Esophagus muscularis mucosa (tissue), 4 donors: Measurements from ENCODE around the gene OR5T2. TPM values are rescaled to one million over a fixed set of nuclear protein-coding genes. Genes with fewer than 3 reads are reported as not detected.

ENCODE experiments used
- DNase-seq: peaks from one replicate; pipeline ENCODE4 v3.0.0-alpha.2; 2017; ENCODE audit errors: extremely low spot score
- H3K27ac ChIP-seq, 4 donors: fragments of 200-600 bp; sonication (generic); replicated peaks in 1 of 4; 1 replicate in 3 of 4; 2 replicates in 1 of 4; pipeline ENCODE4 v1.5.1; 2016 to 2019; ENCODE audit warnings: mild to moderate bottlenecking in 1 of 4
- H3K27me3 ChIP-seq, 4 donors: fragments of 200-600 bp; sonication (generic); one replicate each; pipeline versions ENCODE4 v1.5.1 to v1.6.0; 2016 to 2019
- H3K36me3 ChIP-seq, 4 donors: fragments of 200-600 bp; sonication (generic); one replicate each; pipeline ENCODE4 v1.5.1; 2016 to 2019
- H3K4me1 ChIP-seq, 4 donors: fragments of 200-600 bp; sonication (generic); one replicate each; pipeline ENCODE4 v1.5.1; 2016 to 2019
- H3K4me3 ChIP-seq, 4 donors: fragments of 200-600 bp; sonication (generic); 1 replicate in 2 of 4; 2 replicates in 2 of 4; pipeline ENCODE4 v1.5.1; 2016 to 2019; ENCODE audit warnings: mild to moderate bottlenecking in 4 of 4, moderate library complexity in 1 of 4
- H3K9me3 ChIP-seq, 4 donors: fragments of 200-600 bp; sonication (generic); 1 replicate in 3 of 4; 2 replicates in 1 of 4; pipeline ENCODE4 v1.5.1; 2016 to 2019
- EP300 ChIP-seq: sonication (generic); formaldehyde crosslinking; IDR thresholded peaks from one replicate; pipeline ENCODE4 v1.6.1; 2017; ENCODE audit warnings: antibody characterized with exemption
- POLR2A ChIP-seq: fragments of 450-650 bp; IDR thresholded peaks from one replicate; pipeline ENCODE4 v1.6.1; 2017; ENCODE audit warnings: antibody characterized with exemption, moderate library complexity, mild to moderate bottlenecking, low read depth
- POLR2AphosphoS5 ChIP-seq, 2 donors: sonication (generic); formaldehyde crosslinking; IDR thresholded peaks; one replicate each; pipeline ENCODE4 v1.6.1; 2017; ENCODE audit warnings: antibody characterized with exemption in 2 of 2
- WGBS: methylation state at CpG from one replicate; pipeline ENCODE4 v1.1.5; 2018; 5-methylcytosine and 5-hydroxymethylcytosine counted together
- intact Hi-C: fragments of 100-400 bp; cut with DNase I; formaldehyde crosslinking; loops from one replicate; pipeline ENCODE4 v1.15.1; 2023
- total RNA-seq, 4 donors: library from RNA; depleted of rRNA; stranded (reverse); fragments of >200 nt; gene quantifications; one replicate each; pipeline versions ENCODE4 v1.1.0 to v1.2.1, GENCODE V29; 2016
- TF ChIP-seq, protein P1 (sequence below), 3 experiments: fragments of 200-600 bp in 2 of 3; fragments of 450-650 bp in 1 of 3; sonication (generic) in 2 of 3; IDR thresholded peaks; one replicate each; pipeline ENCODE4 v1.5.1; 2017 to 2019; ENCODE audit warnings: antibody characterized with exemption in 3 of 3, mild to moderate bottlenecking in 2 of 3, moderate library complexity in 1 of 3

The OR5T2 gene
- total RNA-seq, 4 donors from 2014 or later: not detected

DNA sequence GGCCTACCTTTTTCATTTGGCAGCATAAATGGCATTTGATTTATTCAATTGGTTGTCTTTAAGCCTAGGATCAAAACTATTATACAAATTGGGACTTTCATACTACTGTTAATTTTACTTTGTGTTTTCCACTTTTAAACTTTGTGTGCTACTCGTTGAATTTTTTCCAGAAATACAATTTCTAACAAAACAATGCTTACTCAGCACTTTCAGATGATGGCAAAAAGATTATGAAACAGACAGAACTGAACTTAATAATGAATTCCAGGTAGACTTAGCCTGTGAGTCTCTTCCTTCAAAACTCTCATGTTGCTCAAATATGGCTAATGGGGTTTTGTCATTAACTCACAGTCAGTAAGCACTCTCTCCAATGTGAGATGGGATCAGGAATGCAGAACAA is 26.3 kb downstream of the OR5T2 start:
- Histone ChIP-seq H3K4me3 (no peak overlapping the region), H3K27me3 (no peaks in the 10 kb centered on the region), H3K27ac (no peak overlapping the region), H3K4me1 (no peaks in the 10 kb centered on the region), H3K9me3 (no peaks in the 10 kb centered on the region), H3K36me3 (no peaks in the 10 kb centered on the region)
- WGBS: 43% methylated on average over 1 of the region's 1 CpG
- TF ChIP-seq EP300 (no peak), POLR2AphosphoS5 (IDR thresholded peaks at IDR 0.05) (no peak), POLR2A (no peak)
- TF ChIP-seq, protein P1, sequence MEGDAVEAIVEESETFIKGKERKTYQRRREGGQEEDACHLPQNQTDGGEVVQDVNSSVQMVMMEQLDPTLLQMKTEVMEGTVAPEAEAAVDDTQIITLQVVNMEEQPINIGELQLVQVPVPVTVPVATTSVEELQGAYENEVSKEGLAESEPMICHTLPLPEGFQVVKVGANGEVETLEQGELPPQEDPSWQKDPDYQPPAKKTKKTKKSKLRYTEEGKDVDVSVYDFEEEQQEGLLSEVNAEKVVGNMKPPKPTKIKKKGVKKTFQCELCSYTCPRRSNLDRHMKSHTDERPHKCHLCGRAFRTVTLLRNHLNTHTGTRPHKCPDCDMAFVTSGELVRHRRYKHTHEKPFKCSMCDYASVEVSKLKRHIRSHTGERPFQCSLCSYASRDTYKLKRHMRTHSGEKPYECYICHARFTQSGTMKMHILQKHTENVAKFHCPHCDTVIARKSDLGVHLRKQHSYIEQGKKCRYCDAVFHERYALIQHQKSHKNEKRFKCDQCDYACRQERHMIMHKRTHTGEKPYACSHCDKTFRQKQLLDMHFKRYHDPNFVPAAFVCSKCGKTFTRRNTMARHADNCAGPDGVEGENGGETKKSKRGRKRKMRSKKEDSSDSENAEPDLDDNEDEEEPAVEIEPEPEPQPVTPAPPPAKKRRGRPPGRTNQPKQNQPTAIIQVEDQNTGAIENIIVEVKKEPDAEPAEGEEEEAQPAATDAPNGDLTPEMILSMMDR (IDR thresholded peaks at IDR 0.05): no peak
- DNase-seq: no peak
- intact Hi-C loops: no loop called here

DNA sequence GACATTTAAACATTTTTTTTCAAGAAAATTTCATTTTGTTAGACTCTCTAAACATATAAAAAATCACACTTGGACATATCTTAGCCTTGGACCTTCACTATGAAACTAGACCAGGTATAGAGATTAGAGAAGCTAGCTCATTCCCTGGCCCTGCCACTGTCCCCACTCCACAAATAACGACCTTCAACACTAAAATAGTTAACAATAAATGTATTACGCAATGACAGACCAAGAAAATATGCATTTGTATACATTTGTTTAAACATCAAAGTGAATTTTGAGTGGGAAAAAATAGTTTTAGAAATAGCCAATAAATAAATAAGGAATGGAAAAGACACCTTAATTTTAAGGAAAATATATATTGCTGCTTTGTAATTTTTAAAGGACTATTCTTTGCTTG is 36.7 kb downstream of the OR5T2 start:
- intact Hi-C loops: no loop called here
- H3K36me3 ChIP-seq: no peaks in the 10 kb centered on the region
- H3K27ac ChIP-seq: no peak overlapping the region
- H3K27me3 ChIP-seq: no peaks in the 10 kb centered on the region
- H3K4me1 ChIP-seq: no peaks in the 10 kb centered on the region
- TF ChIP-seq, protein P1 (IDR thresholded peaks at IDR 0.05): no peak
- TF ChIP-seq EP300 (no peak), POLR2A (no peak), POLR2AphosphoS5 (IDR thresholded peaks at IDR 0.05) (no peak)
- DNase-seq: no peak
- no peaks in the 10 kb centered on the region for H3K9me3 ChIP-seq
- 64% methylated on average over 2 of the region's 2 CpGs for WGBS
- H3K4me3 ChIP-seq: no peak overlapping the region

DNA sequence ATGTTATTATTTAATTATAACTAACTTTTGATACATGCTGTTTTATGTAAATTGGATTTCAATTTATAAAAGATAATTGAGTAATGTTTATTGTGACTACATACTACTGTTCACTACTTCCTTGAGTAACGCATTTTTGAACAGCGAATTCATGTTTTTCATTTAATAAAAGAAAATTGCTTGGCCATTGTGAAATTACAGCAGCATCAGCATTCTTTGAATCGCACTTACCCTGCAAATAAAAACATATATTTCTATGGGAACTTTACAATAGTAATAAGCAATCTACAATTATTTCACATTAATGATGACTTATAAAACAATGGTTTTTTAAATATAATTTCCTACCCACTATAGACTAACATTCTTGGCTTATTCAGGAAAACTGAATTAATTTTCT is 37.4 kb downstream of the OR5T2 start:
- 87% methylated on average over 3 of the region's 3 CpGs for WGBS
- no peaks in the 10 kb centered on the region for H3K36me3 ChIP-seq
- H3K27ac ChIP-seq: no peak overlapping the region
- no peaks in the 10 kb centered on the region for H3K4me1 ChIP-seq
- peaks cover 0 to 1% (median 0%) of the 10 kb centered on the region in 4 donors for H3K9me3 ChIP-seq
- DNase-seq: no peak
- no peak overlapping the region for H3K4me3 ChIP-seq
- H3K27me3 ChIP-seq: no peaks in the 10 kb centered on the region
- no peak for TF ChIP-seq POLR2AphosphoS5 (IDR thresholded peaks at IDR 0.05)
- TF ChIP-seq POLR2A: no peak
- TF ChIP-seq, protein P1 (IDR thresholded peaks at IDR 0.05): no peak
- TF ChIP-seq EP300: no peak
- intact Hi-C loops: no loop called here

DNA sequence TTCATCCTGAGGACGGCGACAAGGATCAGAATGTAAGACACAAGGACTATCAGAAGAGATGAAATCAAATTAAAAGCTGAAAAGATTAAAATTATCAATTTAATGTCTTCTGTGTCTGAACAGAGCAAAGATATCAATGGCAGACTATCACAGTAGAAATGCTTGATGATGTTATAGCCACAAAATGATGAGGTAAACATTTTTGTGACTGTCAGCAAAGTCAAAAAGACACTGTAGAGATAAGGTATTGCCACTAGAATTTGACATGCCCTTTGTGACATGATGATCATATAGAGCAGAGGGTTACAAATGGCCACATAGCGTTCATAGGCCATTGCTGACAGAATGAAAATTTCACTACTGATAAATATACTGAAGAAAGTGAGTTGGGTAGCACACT is 45.5 kb downstream of the OR5T2 start:
- H3K9me3 ChIP-seq: peaks cover 0 to 12% (median 0%) of the 10 kb centered on the region in 4 donors
- no peaks in the 10 kb centered on the region for H3K27me3 ChIP-seq
- no peak for TF ChIP-seq POLR2A
- H3K4me1 ChIP-seq: no peaks in the 10 kb centered on the region
- DNase-seq: no peak
- 82% methylated on average over 3 of the region's 3 CpGs for WGBS
- H3K36me3 ChIP-seq: no peaks in the 10 kb centered on the region
- intact Hi-C loops: no loop called here
- H3K4me3 ChIP-seq: no peak overlapping the region
- no peak overlapping the region for H3K27ac ChIP-seq

DNA sequence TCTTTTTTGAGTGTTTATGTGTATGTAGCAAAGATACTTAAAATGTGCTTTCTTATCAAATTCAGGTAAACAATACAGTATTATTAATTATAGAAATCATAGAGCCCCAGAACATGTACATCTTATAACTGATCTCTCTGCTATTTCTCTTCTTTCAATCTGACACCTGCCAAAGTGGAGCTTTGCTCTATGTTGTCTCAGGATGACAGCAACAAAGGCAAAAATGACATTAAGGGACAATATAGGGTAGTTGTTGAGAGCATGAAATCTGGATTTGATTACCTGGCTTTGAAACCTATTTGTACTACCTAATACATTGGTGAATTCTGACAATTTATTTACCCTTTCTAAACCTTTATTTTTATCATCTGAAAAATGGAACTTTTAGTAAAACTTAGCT is 50.6 kb downstream of the OR5T2 start:
- no peak for DNase-seq
- no peak overlapping the region for H3K4me3 ChIP-seq
- intact Hi-C loops: no loop called here
- no peak for TF ChIP-seq EP300
- TF ChIP-seq POLR2A: no peak
- TF ChIP-seq, protein P1 (IDR thresholded peaks at IDR 0.05): no peak
- H3K9me3 ChIP-seq: peaks cover 0 to 13% (median 7%) of the 10 kb centered on the region in 4 donors
- no peaks in the 10 kb centered on the region for H3K4me1 ChIP-seq
- no peak overlapping the region for H3K27ac ChIP-seq
- H3K36me3 ChIP-seq: no peaks in the 10 kb centered on the region
- H3K27me3 ChIP-seq: no peaks in the 10 kb centered on the region

Other genes with a start within 250 kb of the OR5T2 start
- not detected for gene OR5F1, start 239.6 kb downstream of the OR5T2 start, total RNA-seq
- gene OR5AS1, start 206.6 kb downstream of the OR5T2 start, total RNA-seq: not detected
- gene OR8I2, start 140.9 kb downstream of the OR5T2 start, total RNA-seq: not detected
- gene OR8H2, start 130.6 kb downstream of the OR5T2 start, total RNA-seq: not detected
- gene OR8H3, start 111.9 kb downstream of the OR5T2 start, total RNA-seq: not detected
- not detected for gene OR8J3, start 94.1 kb downstream of the OR5T2 start, total RNA-seq
- gene OR8K5, start 73.9 kb downstream of the OR5T2 start, total RNA-seq: not detected
- gene OR5J2, start 57.6 kb downstream of the OR5T2 start, total RNA-seq: not detected
- not detected for gene OR5T3, start 18.0 kb upstream of the OR5T2 start, total RNA-seq
- gene OR5T1, start 39.9 kb upstream of the OR5T2 start, total RNA-seq: not detected
- gene OR8H1, start 58.0 kb upstream of the OR5T2 start, total RNA-seq: not detected
- gene OR8K3, start 80.9 kb upstream of the OR5T2 start, total RNA-seq: not detected
- gene OR8K1, start 111.8 kb upstream of the OR5T2 start, total RNA-seq: not detected
- gene OR8J1, start 120.0 kb upstream of the OR5T2 start, total RNA-seq: not detected
- gene OR8U1, start 141.4 kb upstream of the OR5T2 start, total RNA-seq: not detected
- not detected for gene OR5AL1, start 178.4 kb upstream of the OR5T2 start, total RNA-seq
- not detected for gene OR5M3, start 239.1 kb upstream of the OR5T2 start, total RNA-seq